T-helper 22 cell (primary cell): Measurements from ENCODE around the gene FAM78A.
"Not testable (repeated sequence)": the region's sequence is repeated elsewhere in the genome, so short reads cannot be mapped to it uniquely, and the experiment has no call there.

Experiments used
- DNase-seq: peaks from one replicate; pipeline ENCODE4 v3.0.0-alpha.2; 2020; ENCODE audit warnings: low read depth

FAM78A gene

GRCh38 chr9:131264231-131264630, 12.1 kb downstream of the FAM78A start:
- DNase-seq = no peak

GRCh38 chr9:131263701-131264100, 12.6 kb downstream of the FAM78A start:
- no peak for DNase-seq

- DNase-seq = not testable (repeated sequence)
Observed at GRCh38 chr9:131263033-131263343, 13.3 kb downstream of the FAM78A start.

GRCh38 chr9:131262327-131263032, 13.8 kb downstream of the FAM78A start:
- DNase-seq = no peak

- no peak for DNase-seq
Observed at GRCh38 chr9:131260751-131261452, 15.4 kb downstream of the FAM78A start.

- DNase-seq = no peak
Observed at GRCh38 chr9:131259916-131260597, 16.3 kb downstream of the FAM78A start.

- DNase-seq = no peak
Observed at GRCh38 chr9:131259432-131259898, 16.8 kb downstream of the FAM78A start.

- no peak for DNase-seq
Observed at GRCh38 chr9:131258698-131259431, 17.4 kb downstream of the FAM78A start.

GRCh38 chr9:131258186-131258585, 18.1 kb downstream of the FAM78A start:
- no peak for DNase-seq

GRCh38 chr9:131257266-131258025, 18.9 kb downstream of the FAM78A start:
- DNase-seq = no peak

GRCh38 chr9:131255676-131256197, 20.6 kb downstream of the FAM78A start:
- DNase-seq = no peak

GRCh38 chr9:131254626-131255025, 21.7 kb downstream of the FAM78A start:
- no peak for DNase-seq

GRCh38 chr9:131253891-131254491, 22.3 kb downstream of the FAM78A start:
- no peak for DNase-seq

- DNase-seq = no peak
Observed at GRCh38 chr9:131252120-131252519, 24.2 kb downstream of the FAM78A start.

GRCh38 chr9:131246618-131247017, 29.7 kb downstream of the FAM78A start:
- DNase-seq = no peak

- not testable (repeated sequence) for DNase-seq
Observed at GRCh38 chr9:131244331-131244730, 32.0 kb downstream of the FAM78A start.

- no peak for DNase-seq
Observed at GRCh38 chr9:131240047-131240921, 36.0 kb downstream of the FAM78A start.

GRCh38 chr9:131239161-131239975, 36.9 kb downstream of the FAM78A start:
- no peak for DNase-seq

- no peak for DNase-seq
Observed at GRCh38 chr9:131238402-131239021, 37.8 kb downstream of the FAM78A start.
